H1 (cell line): ENCODE results near the gene HTRA1.

Source experiments
- CTCF ChIP-seq, 3 experiments: IDR thresholded peaks; 1 replicate in 2 of 3; 2 replicates in 1 of 3; pipeline versions ENCODE4 v1.5.1 to v1.6.1; 2011; ENCODE audit warnings: low read length in 3 of 3, mild to moderate bottlenecking in 3 of 3, inconsistent platforms in 2 of 3, low read depth in 1 of 3, moderate library complexity in 1 of 3; ENCODE audit not compliant: insufficient read depth in 1 of 3; ENCODE audit errors: control extremely low read depth in 1 of 3
- POLR2A ChIP-seq, 2 experiments: IDR thresholded peaks; 1 replicate in 1 of 2; 2 replicates in 1 of 2; pipeline ENCODE4 v1.6.1; 2011; ENCODE audit warnings: low read depth in 2 of 2, low read length in 2 of 2, mild to moderate bottlenecking in 2 of 2; ENCODE audit errors: control extremely low read depth in 1 of 2
- SP1 ChIP-seq: IDR thresholded peaks from 2 replicates; pipeline ENCODE4 v1.6.1; 2011; ENCODE audit warnings: low read depth, low read length

- TF ChIP-seq POLR2A (IDR thresholded peaks at IDR 0.05; ENCODE audit: control extremely low read depth in 1 of 2, low read depth in 2 of 2, low read length in 2 of 2) = no peak
- no peak for TF ChIP-seq CTCF (IDR thresholded peaks at IDR 0.05; ENCODE audit: control extremely low read depth in 1 of 3, insufficient read depth in 1 of 3, low read depth in 1 of 3, low read length in 3 of 3)
- TF ChIP-seq SP1 = no peak
These were observed 11.8 kb downstream of the HTRA1 start for GRCh38 chr10:122473116-122473515.
